ENCODE data around the gene SCN2B. TPM values are rescaled to one million over a fixed set of nuclear protein-coding genes. Genes with fewer than 3 reads are reported as not detected.
"Not testable (repeated sequence)": the region's sequence is repeated elsewhere in the genome, so short reads cannot be mapped to it uniquely, and the experiment has no call there.

The SCN2B gene
- total RNA-seq, 2 experiments from 2014 or later, result 0.06 to 0.10 TPM

- H3K9me3 ChIP-seq (ENCODE audit: low read length), result no peaks in the 10 kb centered on the region
- ChIA-PET CTCF (ENCODE audit: unreplicated experiment) (no interaction called here), POLR2A (no interaction called here)
- no peak overlapping the region for H3K27ac ChIP-seq (ENCODE audit: low read depth, low read length, poor library complexity, severe bottlenecking)
- no peak overlapping the region for H2AFZ ChIP-seq (ENCODE audit: low read length)
- intact Hi-C loops (cut with micrococcal nuclease; ENCODE audit: unreplicated experiment), result no loop called here
- H3K4me1 ChIP-seq (ENCODE audit: insufficient read depth, low read length, poor library complexity, severe bottlenecking), result no peaks in the 10 kb centered on the region
- no peak overlapping the region for H3K4me2 ChIP-seq (ENCODE audit: low read length)
- no peaks in the 10 kb centered on the region for H3K36me3 ChIP-seq (ENCODE audit: insufficient read depth, low read length)
- no peaks in the 10 kb centered on the region for H3K79me2 ChIP-seq (ENCODE audit: insufficient read depth, low read depth, low read length)
- no TSS peak for BruUV-seq (replicated peaks)
- no peak for DNase-seq (ENCODE audit: low spot score)
- H4K20me1 ChIP-seq (ENCODE audit: insufficient read depth, low read length), result no peaks in the 10 kb centered on the region
- no peaks in the 10 kb centered on the region for H3K9me2 ChIP-seq (ENCODE audit: insufficient read depth, low read length)
- TF ChIP-seq EZH2phosphoT487 (IDR thresholded peaks at IDR 0.05; ENCODE audit: borderline replicate concordance, low read depth, low read length) (no peak), CTCF (conservative IDR thresholded peaks at IDR 0.05; ENCODE audit: low read length) (no peak)
- no peak overlapping the region for H3K4me3 ChIP-seq (ENCODE audit: low read depth, low read length, poor library complexity, severe bottlenecking)
These were observed 10.1 kb upstream of the SCN2B start for GRCh38 chr11:118186346-118187107.

- BruUV-seq (replicated peaks), result no TSS peak
- TF ChIP-seq CTCF (conservative IDR thresholded peaks at IDR 0.05; ENCODE audit: low read length), result no peak
- Histone ChIP-seq H3K79me2 (ENCODE audit: insufficient read depth, low read depth, low read length) (no peaks in the 10 kb centered on the region), H3K9me2 (ENCODE audit: insufficient read depth, low read length) (no peaks in the 10 kb centered on the region), H4K20me1 (ENCODE audit: insufficient read depth, low read length) (no peaks in the 10 kb centered on the region), H3K9me3 (ENCODE audit: low read length) (no peaks in the 10 kb centered on the region), H3K4me2 (ENCODE audit: low read length) (no peak overlapping the region), H2AFZ (ENCODE audit: low read length) (no peak overlapping the region), H3K4me1 (ENCODE audit: insufficient read depth, low read length, poor library complexity, severe bottlenecking) (peaks cover 9% of the 10 kb centered on the region), H3K4me3 (ENCODE audit: low read depth, low read length, poor library complexity, severe bottlenecking) (no peak overlapping the region), H3K36me3 (ENCODE audit: insufficient read depth, low read length) (no peaks in the 10 kb centered on the region), H3K27ac (ENCODE audit: low read depth, low read length, poor library complexity, severe bottlenecking) (no peak overlapping the region)
- ChIA-PET POLR2A (interaction anchor here (0.5 kb wide), 1 partner anchor 175 kb away, joined by 3 read pairs; no protein-coding TSS in a partner anchor), CTCF (ENCODE audit: unreplicated experiment) (no interaction called here)
- intact Hi-C loops (cut with micrococcal nuclease; ENCODE audit: unreplicated experiment), result no loop called here
- no peak for DNase-seq (ENCODE audit: low spot score)
These were observed 8.5 kb upstream of the SCN2B start for GRCh38 chr11:118184784-118185579.

DNA sequence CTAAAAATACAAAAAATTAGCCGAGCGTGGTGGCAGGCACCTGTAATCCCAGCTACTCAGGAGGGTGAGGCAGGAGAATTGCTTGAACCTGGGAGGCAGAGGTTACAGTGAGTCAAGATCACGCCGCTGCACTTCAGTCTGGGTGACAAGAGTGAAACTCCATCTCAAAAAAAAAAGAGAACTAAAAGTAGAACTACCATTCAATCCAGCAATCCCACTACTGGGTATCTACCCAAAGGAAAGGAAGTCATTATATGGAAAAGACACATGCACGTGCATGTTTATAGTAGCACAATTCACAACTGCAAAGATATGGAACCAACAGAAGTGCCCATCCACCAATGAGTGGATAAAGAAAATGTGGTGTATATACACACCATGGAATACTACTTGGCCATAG, 7.3 kb upstream of the SCN2B start:
- POLR2A ChIA-PET, result not testable (repeated sequence)

More for the DNA sequence above, 7.3 kb upstream of the SCN2B start:
- H3K36me3 ChIP-seq (ENCODE audit: insufficient read depth, low read length); H3K4me2 ChIP-seq (ENCODE audit: low read length); H2AFZ ChIP-seq (ENCODE audit: low read length); H3K4me3 ChIP-seq (ENCODE audit: low read depth, low read length, poor library complexity, severe bottlenecking); H4K20me1 ChIP-seq (ENCODE audit: insufficient read depth, low read length); H3K79me2 ChIP-seq (ENCODE audit: insufficient read depth, low read depth, low read length); DNase-seq (ENCODE audit: low spot score); BruUV-seq (replicated peaks); intact Hi-C loops (cut with micrococcal nuclease; ENCODE audit: unreplicated experiment); H3K9me2 ChIP-seq (ENCODE audit: insufficient read depth, low read length); H3K9me3 ChIP-seq (ENCODE audit: low read length); H3K27ac ChIP-seq (ENCODE audit: low read depth, low read length, poor library complexity, severe bottlenecking): not testable (repeated sequence)
- H3K4me1 ChIP-seq (ENCODE audit: insufficient read depth, low read length, poor library complexity, severe bottlenecking), result peaks cover 13% of the 10 kb centered on the region
- CTCF ChIA-PET (ENCODE audit: unreplicated experiment), result interaction anchor here (0.7 kb wide), 1 partner anchor 13 kb away, joined by 3 read pairs; no protein-coding TSS in a partner anchor
